ENCODE measurements around the gene STARD6. TPM values are rescaled to one million over a fixed set of nuclear protein-coding genes. Genes with fewer than 3 reads are reported as not detected.
A peak's percentile ranks its signal among the peaks of the same experiment; 100 is the strongest.

STARD6 gene
- total and polyA plus RNA-seq, 8 donors = not detected

DNA sequence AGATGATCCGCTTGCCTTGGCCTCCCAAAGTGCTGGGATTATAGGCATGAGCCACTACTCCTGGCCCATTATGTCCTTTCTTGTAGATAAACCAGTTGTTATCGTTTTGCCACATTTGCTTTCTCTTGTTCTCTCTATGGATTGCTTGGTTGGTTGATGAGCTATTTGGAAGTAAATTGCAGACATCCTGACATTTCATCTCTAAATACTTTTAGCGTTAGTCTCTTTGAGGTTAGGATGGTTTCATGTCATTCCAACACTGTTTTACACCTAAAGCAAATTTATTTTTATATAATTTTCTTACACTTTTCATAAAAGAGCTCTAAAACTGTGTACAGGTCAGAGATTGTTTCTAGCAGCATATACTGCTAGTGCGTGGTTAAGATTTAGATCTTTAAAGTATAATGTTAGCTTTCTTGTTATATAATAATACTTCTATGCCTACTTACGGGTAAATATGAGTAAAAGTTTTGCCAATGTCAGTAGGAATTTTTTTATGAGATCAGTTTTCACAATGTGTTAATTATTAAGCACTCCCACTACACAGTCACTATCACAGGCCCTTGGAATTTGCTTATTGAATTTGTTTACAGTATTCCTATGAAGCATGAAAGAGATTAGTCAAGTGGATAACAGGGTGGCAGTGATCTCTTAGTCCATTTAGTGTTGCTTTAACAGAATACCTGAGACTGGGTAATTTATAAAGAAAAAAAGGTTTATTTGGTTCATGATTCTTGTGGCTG lies 78.0 kb downstream of the STARD6 start:
- ATAC-seq (peak; percentile 56 to 82 (median 73)), DNase-seq (no peak)

DNA sequence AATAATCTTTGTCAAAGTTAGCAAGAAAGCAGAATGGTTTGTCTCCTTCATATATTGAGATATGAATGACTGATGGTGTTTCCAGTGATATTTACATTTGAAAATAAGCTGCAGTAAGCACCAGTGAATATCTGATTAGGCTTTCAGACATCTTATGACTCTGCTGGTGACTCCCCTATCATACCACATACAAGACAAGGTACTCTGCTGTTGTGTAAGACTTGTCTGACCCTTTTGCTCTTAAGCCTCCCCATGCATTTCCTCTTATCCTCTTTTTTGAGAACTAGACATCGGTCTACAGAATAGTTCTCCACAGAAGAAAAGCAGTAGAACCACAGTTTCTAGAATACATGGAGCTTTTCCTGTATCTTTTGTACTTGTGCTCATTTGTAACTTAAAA lies 79.0 kb downstream of the STARD6 start:
- intact Hi-C loops (cut with DNase I) = loop anchor here in 1 of 3 donors (10.0 kb wide), 1 partner anchor 54 kb away; the partner anchor contains the start of gene MBD2
- Histone ChIP-seq H3K4me1 (peaks cover 0 to 5% (median 3%) of the 10 kb centered on the region in 3 donors), H3K9me3 (no peaks in the 10 kb centered on the region), H3K27me3 (no peaks in the 10 kb centered on the region), H3K36me3 (peaks cover 0 to 11% (median 2%) of the 10 kb centered on the region in 3 donors), H3K27ac (no peak overlapping the region), H3K4me3 (no peak overlapping the region)
- 93 to 97% methylated on average over 1 of the region's 1 CpG for WGBS, 2 donors
- ATAC-seq = no peak
- DNase-seq = no peak
- FAIRE-seq = no peak
- TF ChIP-seq, protein P1, sequence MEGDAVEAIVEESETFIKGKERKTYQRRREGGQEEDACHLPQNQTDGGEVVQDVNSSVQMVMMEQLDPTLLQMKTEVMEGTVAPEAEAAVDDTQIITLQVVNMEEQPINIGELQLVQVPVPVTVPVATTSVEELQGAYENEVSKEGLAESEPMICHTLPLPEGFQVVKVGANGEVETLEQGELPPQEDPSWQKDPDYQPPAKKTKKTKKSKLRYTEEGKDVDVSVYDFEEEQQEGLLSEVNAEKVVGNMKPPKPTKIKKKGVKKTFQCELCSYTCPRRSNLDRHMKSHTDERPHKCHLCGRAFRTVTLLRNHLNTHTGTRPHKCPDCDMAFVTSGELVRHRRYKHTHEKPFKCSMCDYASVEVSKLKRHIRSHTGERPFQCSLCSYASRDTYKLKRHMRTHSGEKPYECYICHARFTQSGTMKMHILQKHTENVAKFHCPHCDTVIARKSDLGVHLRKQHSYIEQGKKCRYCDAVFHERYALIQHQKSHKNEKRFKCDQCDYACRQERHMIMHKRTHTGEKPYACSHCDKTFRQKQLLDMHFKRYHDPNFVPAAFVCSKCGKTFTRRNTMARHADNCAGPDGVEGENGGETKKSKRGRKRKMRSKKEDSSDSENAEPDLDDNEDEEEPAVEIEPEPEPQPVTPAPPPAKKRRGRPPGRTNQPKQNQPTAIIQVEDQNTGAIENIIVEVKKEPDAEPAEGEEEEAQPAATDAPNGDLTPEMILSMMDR (IDR thresholded peaks at IDR 0.05) = no peak

More for the DNA sequence above, 78.0 kb downstream of the STARD6 start:
- peak overlapping the region in 1 of 4 donors; percentile 2 for H3K27ac ChIP-seq
- H3K4me3 ChIP-seq = no peak overlapping the region
- H3K27me3 ChIP-seq = no peaks in the 10 kb centered on the region
- no peaks in the 10 kb centered on the region for H3K9me3 ChIP-seq
- 64 to 67% methylated on average over 5 of the region's 5 CpGs for WGBS, 2 donors
- H3K4me1 ChIP-seq = peaks cover 0 to 5% (median 3%) of the 10 kb centered on the region in 3 donors
- no peak for FAIRE-seq
- intact Hi-C loops (cut with DNase I) = loop anchor here in 1 of 3 donors (10.0 kb wide), 1 partner anchor 55 kb away; the partner anchor contains the start of gene MBD2
- H3K36me3 ChIP-seq = peaks cover 0 to 19% (median 8%) of the 10 kb centered on the region in 3 donors
- TF ChIP-seq, protein P1 (IDR thresholded peaks at IDR 0.05) = no peak

DNA sequence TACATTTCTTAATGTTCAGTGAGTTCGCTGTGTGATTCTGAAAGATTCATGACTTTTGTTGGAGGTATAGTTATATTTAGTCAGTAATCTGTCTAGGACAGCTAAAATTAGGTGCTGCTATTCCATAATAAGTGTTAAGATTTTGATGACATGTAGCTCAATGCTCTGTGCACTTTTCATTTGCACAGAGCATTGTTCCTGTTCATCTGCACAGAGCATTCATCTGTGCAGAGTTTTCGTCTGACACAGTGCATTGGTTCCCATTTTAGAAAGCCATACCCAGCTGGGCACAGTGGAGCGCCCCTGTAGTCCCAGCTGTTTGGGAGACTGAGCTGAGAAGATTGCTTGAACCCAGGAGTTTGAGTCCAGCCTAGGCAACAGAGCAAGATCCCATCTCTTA lies 79.8 kb downstream of the STARD6 start:
- H3K4me1 ChIP-seq = peaks cover 0 to 5% (median 3%) of the 10 kb centered on the region in 3 donors
- H3K27me3 ChIP-seq = no peaks in the 10 kb centered on the region
- WGBS, 2 donors = 95 to 97% methylated on average over 3 of the region's 3 CpGs
- intact Hi-C loops (cut with DNase I) = loop anchor here in 1 of 3 donors (10.0 kb wide), 1 partner anchor 53 kb away; the partner anchor contains the start of gene MBD2
- no peaks in the 10 kb centered on the region for H3K9me3 ChIP-seq
- no peak for ATAC-seq
- no peak overlapping the region for H3K27ac ChIP-seq
- no peak overlapping the region for H3K4me3 ChIP-seq
- TF ChIP-seq, protein P1 (IDR thresholded peaks at IDR 0.05) = no peak
- no peak for FAIRE-seq
- DNase-seq = no peak
- peaks cover 0 to 11% (median 0%) of the 10 kb centered on the region in 3 donors for H3K36me3 ChIP-seq

Other genes with a start within 250 kb of the STARD6 start
- 10 to 100 TPM; 44.0 to 60.5 (median 51.4) TPM for gene MBD2, start 133.2 kb downstream of the STARD6 start, total RNA-seq
- gene MBD2, start 133.2 kb downstream of the STARD6 start, polyA plus RNA-seq = 10 to 100 TPM; 15.7 to 20.9 TPM
- 10 to 100 TPM; 11.8 to 24.7 (median 19.3) TPM for gene POLI, start 88.3 kb downstream of the STARD6 start, total RNA-seq
- gene POLI, start 88.3 kb downstream of the STARD6 start, polyA plus RNA-seq = 10 to 100 TPM; 17.8 to 27.3 TPM
- gene C18orf54, start within 50 bp of the STARD6 start, total RNA-seq = 1 to 10 TPM in 1 of 6 donors, under 1 TPM in 5; 0.14 to 1.4 (median 0.34) TPM
- gene C18orf54, start within 50 bp of the STARD6 start, polyA plus RNA-seq = under 1 TPM; 0.19 to 0.26 TPM
- gene DYNAP, start 233.4 kb upstream of the STARD6 start, total RNA-seq = not detected
- not detected for gene DYNAP, start 233.4 kb upstream of the STARD6 start, polyA plus RNA-seq

Data from pancreas (tissue), 10 donors.